ENCODE data around the gene CLEC12A. TPM values are rescaled to one million over a fixed set of nuclear protein-coding genes. Genes with fewer than 3 reads are reported as not detected.

Gene CLEC12A
- total and polyA plus RNA-seq, 2 of the 13 experiments (the other 11 are each of a cell fraction or from before 2014, with no cell fraction given), result not detected

DNA sequence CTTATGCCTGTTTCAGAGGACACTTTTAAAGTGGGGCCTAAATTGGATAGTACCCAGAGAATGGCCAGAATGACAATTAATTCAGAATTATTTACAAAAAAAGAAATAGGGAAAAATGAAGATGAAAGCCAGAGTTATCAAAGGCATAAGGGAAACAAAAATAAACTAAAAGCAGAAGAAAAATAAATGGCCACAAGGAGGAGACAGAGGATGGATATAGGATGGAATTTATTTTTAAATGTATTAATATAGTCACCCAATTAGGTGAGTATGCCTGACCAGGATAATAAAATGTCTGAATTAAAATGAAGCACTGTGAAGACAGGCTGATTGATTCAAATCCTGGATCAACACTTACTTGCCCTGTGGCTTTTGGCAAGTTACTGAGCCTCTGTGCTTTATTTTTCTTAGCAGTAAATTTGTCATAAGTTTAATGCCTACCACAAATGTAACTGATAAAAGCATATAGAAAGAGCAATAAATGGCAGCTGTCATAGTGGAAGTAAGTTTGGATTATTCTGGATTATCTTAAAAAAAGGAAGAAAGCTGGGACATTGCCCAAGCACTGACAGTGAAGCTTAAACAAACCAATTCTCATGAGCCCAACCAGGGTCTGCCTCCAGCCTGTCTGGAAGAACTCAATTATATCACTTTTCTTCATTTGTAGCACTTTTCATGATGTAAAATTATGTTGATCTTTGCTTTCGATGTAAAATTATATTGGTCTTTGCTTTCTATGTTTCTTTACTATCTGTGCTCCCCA is 62.8 kb downstream of the CLEC12A start:
- TF ChIP-seq MLXIP (CRISPR knock-in tag; IDR thresholded peaks at IDR 0.05; ENCODE audit: borderline replicate concordance) (no peak), STAG1 (CRISPR knock-in tag; IDR thresholded peaks at IDR 0.05) (peak; percentile 43)
- Histone ChIP-seq H3K9me3 (ENCODE audit: low read length) (no peaks in the 10 kb centered on the region), H3K4me2 (ENCODE audit: low read depth, low read length) (no peak overlapping the region), H2AFZ (ENCODE audit: low read length) (no peak overlapping the region), H3K27me3 (ENCODE audit: control insufficient read depth in 1 of 2, insufficient read depth in 2 of 2, low read length in 2 of 2) (peaks cover 0 to 9% of the 10 kb centered on the region in 2 experiments; a peak in 2 of 5 replicates), H3K9ac (ENCODE audit: insufficient read depth, low read depth, low read length) (no peak overlapping the region), H3K4me3 (replicated peaks in 1 of 3; ENCODE audit: insufficient read depth in 1 of 3, low read depth in 2 of 3, low read length in 3 of 3) (no peak overlapping the region), H4K20me1 (ENCODE audit: insufficient read depth, low read length) (no peaks in the 10 kb centered on the region), H3K27ac (ENCODE audit: extremely low read length, insufficient read depth, low read length) (no peak overlapping the region), H3K79me2 (ENCODE audit: insufficient read depth, low read length) (no peaks in the 10 kb centered on the region), H3K36me3 (replicated peaks in 1 of 2; ENCODE audit: control insufficient read depth in 1 of 2, insufficient read depth in 2 of 2, low read length in 2 of 2) (no peaks in the 10 kb centered on the region), H3K4me1 (ENCODE audit: insufficient read depth, low read length) (no peaks in the 10 kb centered on the region)
- intact Hi-C loops (cut with micrococcal nuclease; ENCODE audit: unreplicated experiment) (loop anchor here (1.0 kb wide), 1 partner anchor 106 kb away; no protein-coding TSS in a partner anchor), in situ Hi-C loops (cut with HindIII; ENCODE audit: extremely low pct_ligation_motif_present, low pct_unique_long_range_greater_than_20kb) (no loop called here)
- ATAC-seq (no peak), DNase-seq (ENCODE audit: low spot score) (no peak), FAIRE-seq (no peak)
- 0% methylated on average over 1 of the region's 1 CpG for WGBS (ENCODE audit: low lambda C conversion rate)
- ChIA-PET POLR2A (no interaction called here), CTCF (ENCODE audit: low intra/inter-chr PET ratio, low total read pairs) (interaction anchor here (1.0 kb wide), 1 partner anchor 106 kb away, joined by 5 read pairs; no protein-coding TSS in a partner anchor)
- BruUV-seq (replicated peaks), result no TSS peak

Other genes starting within 250 kb of the CLEC12A start
- not detected in 2 replicates for gene CLECL1, start 238.3 kb upstream of the CLEC12A start, total RNA-seq (2016; rRNA removed; fragmentation: Illumina TruSeq; extraction: Trizol)
- not detected in 2 replicates for gene CLECL1, start 238.3 kb upstream of the CLEC12A start, polyA plus RNA-seq (2011; rRNA removed)
- gene CD69, start 210.5 kb upstream of the CLEC12A start, total RNA-seq (2016; rRNA removed; fragmentation: Illumina TruSeq; extraction: Trizol), result not detected in 2 replicates
- not detected in 2 replicates for gene CD69, start 210.5 kb upstream of the CLEC12A start, polyA plus RNA-seq (2011; rRNA removed)
- gene KLRF1, start 143.9 kb upstream of the CLEC12A start, total RNA-seq (2016; rRNA removed; fragmentation: Illumina TruSeq; extraction: Trizol), result not detected in 2 replicates
- gene KLRF1, start 143.9 kb upstream of the CLEC12A start, polyA plus RNA-seq (2011; rRNA removed), result not detected in 2 replicates
- not detected in 2 replicates for gene CLEC2B, start 102.1 kb upstream of the CLEC12A start, total RNA-seq (2016; rRNA removed; fragmentation: Illumina TruSeq; extraction: Trizol)
- gene CLEC2B, start 102.1 kb upstream of the CLEC12A start, polyA plus RNA-seq (2011; rRNA removed), result not detected in 2 replicates
- not detected in 2 replicates for gene KLRF2, start 89.9 kb upstream of the CLEC12A start, total RNA-seq (2016; rRNA removed; fragmentation: Illumina TruSeq; extraction: Trizol)
- gene KLRF2, start 89.9 kb upstream of the CLEC12A start, polyA plus RNA-seq (2011; rRNA removed), result not detected in 2 replicates
- gene CLEC2A, start 39.0 kb upstream of the CLEC12A start, total RNA-seq (2016; rRNA removed; fragmentation: Illumina TruSeq; extraction: Trizol), result not detected in 2 replicates
- gene CLEC2A, start 39.0 kb upstream of the CLEC12A start, polyA plus RNA-seq (2011; rRNA removed), result not detected in 2 replicates
- gene CLEC1B, start 27.7 kb downstream of the CLEC12A start, total RNA-seq (2016; rRNA removed; fragmentation: Illumina TruSeq; extraction: Trizol), result not detected in 2 replicates
- not detected in 2 replicates for gene CLEC1B, start 27.7 kb downstream of the CLEC12A start, polyA plus RNA-seq (2011; rRNA removed)
- not detected in 2 replicates for gene CLEC12B, start 39.2 kb downstream of the CLEC12A start, total RNA-seq (2016; rRNA removed; fragmentation: Illumina TruSeq; extraction: Trizol)
- not detected in 2 replicates for gene CLEC12B, start 39.2 kb downstream of the CLEC12A start, polyA plus RNA-seq (2011; rRNA removed)
- gene CLEC9A, start 59.3 kb downstream of the CLEC12A start, total RNA-seq (2016; rRNA removed; fragmentation: Illumina TruSeq; extraction: Trizol), result not detected in 2 replicates
- not detected in 2 replicates for gene CLEC9A, start 59.3 kb downstream of the CLEC12A start, polyA plus RNA-seq (2011; rRNA removed)
- gene CLEC1A, start 127.6 kb downstream of the CLEC12A start, total RNA-seq (2016; rRNA removed; fragmentation: Illumina TruSeq; extraction: Trizol), result not detected in 2 replicates
- not detected in 2 replicates for gene CLEC1A, start 127.6 kb downstream of the CLEC12A start, polyA plus RNA-seq (2011; rRNA removed)
- gene CLEC7A, start 158.8 kb downstream of the CLEC12A start, total RNA-seq (2016; rRNA removed; fragmentation: Illumina TruSeq; extraction: Trizol), result not detected in 2 replicates
- not detected in 2 replicates for gene CLEC7A, start 158.8 kb downstream of the CLEC12A start, polyA plus RNA-seq (2011; rRNA removed)
- gene OLR1, start 200.7 kb downstream of the CLEC12A start, total RNA-seq (2016; rRNA removed; fragmentation: Illumina TruSeq; extraction: Trizol), result not detected in 2 replicates
- not detected in 2 replicates for gene OLR1, start 200.7 kb downstream of the CLEC12A start, polyA plus RNA-seq (2011; rRNA removed)
- not detected in 2 replicates for gene TMEM52B, start 207.6 kb downstream of the CLEC12A start, total RNA-seq (2016; rRNA removed; fragmentation: Illumina TruSeq; extraction: Trizol)
- not detected in 2 replicates for gene TMEM52B, start 207.6 kb downstream of the CLEC12A start, polyA plus RNA-seq (2011; rRNA removed)
- gene GABARAPL1, start 241.5 kb downstream of the CLEC12A start, total RNA-seq (2016; rRNA removed; fragmentation: Illumina TruSeq; extraction: Trizol), result 7.9 and 8.1 TPM in 2 replicates
- gene GABARAPL1, start 241.5 kb downstream of the CLEC12A start, polyA plus RNA-seq (2011; rRNA removed), result 26.1 and 28.1 TPM in 2 replicates

Data from HepG2 (cell line).